ENCODE data around the gene NOTO. TPM values are rescaled to one million over a fixed set of nuclear protein-coding genes. Genes with fewer than 3 reads are reported as not detected.
"Not testable (repeated sequence)": the region's sequence is repeated elsewhere in the genome, so short reads cannot be mapped to it uniquely, and the experiment has no call there.

The NOTO gene
- polyA plus RNA-seq, 1 experiment = not detected

DNA sequence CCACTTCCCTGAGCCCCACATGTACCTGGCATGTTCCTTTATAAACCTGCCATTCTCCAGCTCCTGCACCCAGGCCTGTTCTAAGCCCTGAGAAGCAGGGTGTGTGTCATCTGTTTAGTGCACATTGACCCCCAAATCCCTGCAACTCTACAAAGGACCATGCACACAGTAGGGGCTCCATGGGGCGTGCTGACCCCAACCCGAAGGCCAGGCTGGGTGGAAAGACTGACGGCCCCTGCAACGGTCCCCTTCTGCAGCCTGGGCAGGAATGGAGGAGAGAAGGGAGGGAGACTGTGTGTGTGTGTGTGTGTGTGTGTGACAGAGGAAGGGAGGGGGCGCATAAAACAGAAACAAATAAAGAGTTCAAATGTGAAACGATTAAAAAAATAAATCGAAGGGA is 32.0 kb upstream of the NOTO start:
- H3K9me3 ChIP-seq (ENCODE audit: control insufficient read depth, insufficient read depth, low read length); CTCF ChIA-PET; H3K4me3 ChIP-seq (ENCODE audit: low read depth, low read length); H3K27ac ChIP-seq (ENCODE audit: low read depth, low read length); DNase-seq (ENCODE audit: low read depth, low spot score); POLR2A ChIA-PET; H3K27me3 ChIP-seq (ENCODE audit: control insufficient read depth, insufficient read depth, low read length): not testable (repeated sequence)

- TF ChIP-seq CTCF (IDR thresholded peaks at IDR 0.05; ENCODE audit: low read depth, low read length) = no peak
- ChIA-PET CTCF (interaction anchor here (0.7 to 6.0 kb wide), 4 partner anchors 10 to 279 kb away, joined by 3 to 118 read pairs (median 4); no protein-coding TSS in a partner anchor), POLR2A (no interaction called here)
- Histone ChIP-seq H3K27ac (ENCODE audit: low read depth, low read length) (no peak overlapping the region), H3K4me3 (ENCODE audit: low read depth, low read length) (no peak overlapping the region), H3K9me3 (ENCODE audit: control insufficient read depth, insufficient read depth, low read length) (no peaks in the 10 kb centered on the region), H3K27me3 (ENCODE audit: control insufficient read depth, insufficient read depth, low read length) (peaks cover 10% of the 10 kb centered on the region)
- DNase-seq (ENCODE audit: low read depth, low spot score) = no peak
Measured at GRCh38 chr2:73172963-73173362, 29.4 kb upstream of the NOTO start.

GRCh38 chr2:73173781-73174180 is 28.6 kb upstream of the NOTO start:
- ChIA-PET CTCF (interaction anchor here (0.7 to 6.0 kb wide), 4 partner anchors 9 to 280 kb away, joined by 3 to 118 read pairs (median 8); no protein-coding TSS in a partner anchor), POLR2A (no interaction called here)

DNA sequence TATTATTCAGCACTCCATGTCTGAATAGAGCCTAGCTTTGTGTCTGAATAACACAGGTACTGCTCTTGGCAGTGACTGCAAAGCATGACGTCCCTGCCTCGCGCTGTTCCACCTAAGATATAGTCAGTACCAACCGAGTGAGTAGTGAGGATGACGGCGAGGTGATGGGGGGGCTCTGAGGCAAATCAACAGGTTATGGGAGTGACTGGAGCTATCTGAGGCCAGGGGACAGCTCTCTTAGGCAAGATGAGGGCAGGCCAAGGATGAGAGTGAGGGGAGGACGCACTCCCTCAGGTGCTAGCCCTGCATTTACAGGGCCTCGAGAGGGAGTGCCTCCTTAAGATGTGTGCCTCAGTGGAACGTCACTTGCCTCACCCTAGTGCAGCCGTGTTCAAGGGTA is 28.1 kb upstream of the NOTO start:
- Histone ChIP-seq H3K27me3 (ENCODE audit: control insufficient read depth, insufficient read depth, low read length) (peaks cover 13% of the 10 kb centered on the region), H3K9me3 (ENCODE audit: control insufficient read depth, insufficient read depth, low read length) (no peaks in the 10 kb centered on the region), H3K27ac (ENCODE audit: low read depth, low read length) (no peak overlapping the region), H3K4me3 (ENCODE audit: low read depth, low read length) (no peak overlapping the region)
- no peak for DNase-seq (ENCODE audit: low read depth, low spot score)
- ChIA-PET CTCF (interaction anchor here (1.1 to 6.0 kb wide), 5 partner anchors 10 to 280 kb away, joined by 3 to 118 read pairs (median 12); no protein-coding TSS in a partner anchor), POLR2A (no interaction called here)
- TF ChIP-seq CTCF (IDR thresholded peaks at IDR 0.05; ENCODE audit: low read depth, low read length) = no peak

More at GRCh38 chr2:73173781-73174180, 28.6 kb upstream of the NOTO start:
- Histone ChIP-seq H3K27me3 (ENCODE audit: control insufficient read depth, insufficient read depth, low read length) (peaks cover 13% of the 10 kb centered on the region), H3K9me3 (ENCODE audit: control insufficient read depth, insufficient read depth, low read length) (no peaks in the 10 kb centered on the region), H3K4me3 (ENCODE audit: low read depth, low read length) (no peak overlapping the region), H3K27ac (ENCODE audit: low read depth, low read length) (no peak overlapping the region)
- no peak for TF ChIP-seq CTCF (IDR thresholded peaks at IDR 0.05; ENCODE audit: low read depth, low read length)
- no peak for DNase-seq (ENCODE audit: low read depth, low spot score)

GRCh38 chr2:73174941-73175662 is 27.3 kb upstream of the NOTO start:
- TF ChIP-seq CTCF (IDR thresholded peaks at IDR 0.05; ENCODE audit: low read depth, low read length) = no peak
- DNase-seq (ENCODE audit: low read depth, low spot score) = no peak
- CTCF ChIA-PET = interaction anchor here (0.9 to 6.0 kb wide), 8 partner anchors 10 to 281 kb away, joined by 3 to 118 read pairs (median 6); partner anchors contain the start of gene SMYD5
- H3K4me3 ChIP-seq (ENCODE audit: low read depth, low read length) = peak overlapping the region; percentile 36; the same call in 1 of the 2 replicates
- peaks cover 13% of the 10 kb centered on the region for H3K27me3 ChIP-seq (ENCODE audit: control insufficient read depth, insufficient read depth, low read length)
- POLR2A ChIA-PET = no interaction called here
- H3K9me3 ChIP-seq (ENCODE audit: control insufficient read depth, insufficient read depth, low read length) = no peaks in the 10 kb centered on the region
- no peak overlapping the region for H3K27ac ChIP-seq (ENCODE audit: low read depth, low read length)

Measured in AG04450 (cell line).